Fibroblast of lung (primary cell): ENCODE measurements around the gene TAS2R60.

Experiments
- CTCF ChIP-seq, 2 donors: IDR thresholded peaks in 1 of 2; conservative IDR thresholded peaks in 1 of 2; 1 replicate in 1 of 2; 2 replicates in 1 of 2; pipeline ENCODE4 v1.5.1; 2011 to 2012; ENCODE audit warnings: low read length in 2 of 2, control low read depth in 1 of 2, inconsistent platforms in 1 of 2, low read depth in 1 of 2, mild to moderate bottlenecking in 1 of 2
- EZH2 ChIP-seq: IDR thresholded peaks from 2 replicates; pipeline ENCODE4 v1.5.1; 2012; ENCODE audit warnings: low read length, control low read depth, mild to moderate bottlenecking; ENCODE audit errors: missing control alignments

- TF ChIP-seq CTCF (conservative IDR thresholded peaks at IDR 0.05 in 1 of 2, IDR thresholded peaks at IDR 0.05 in 1 of 2; ENCODE audit: low read depth in 1 of 2, low read length in 2 of 2) (no peak), EZH2 (no peak)
Observed at GRCh38 chr7:143406002-143406357, 37.3 kb upstream of the TAS2R60 start.
